HG02840 (cell line): Measurements from ENCODE around the gene SLC37A1.

Source experiments
- ATAC-seq: cut with Tn5 transposase; IDR thresholded peaks from one replicate; pipeline ENCODE4 v1.9.1; 2021; ENCODE audit warnings: mild to moderate bottlenecking, moderate library complexity, moderate number of reproducible peaks; ENCODE audit not compliant: unreplicated experiment, low FRiP score

SLC37A1 gene

DNA sequence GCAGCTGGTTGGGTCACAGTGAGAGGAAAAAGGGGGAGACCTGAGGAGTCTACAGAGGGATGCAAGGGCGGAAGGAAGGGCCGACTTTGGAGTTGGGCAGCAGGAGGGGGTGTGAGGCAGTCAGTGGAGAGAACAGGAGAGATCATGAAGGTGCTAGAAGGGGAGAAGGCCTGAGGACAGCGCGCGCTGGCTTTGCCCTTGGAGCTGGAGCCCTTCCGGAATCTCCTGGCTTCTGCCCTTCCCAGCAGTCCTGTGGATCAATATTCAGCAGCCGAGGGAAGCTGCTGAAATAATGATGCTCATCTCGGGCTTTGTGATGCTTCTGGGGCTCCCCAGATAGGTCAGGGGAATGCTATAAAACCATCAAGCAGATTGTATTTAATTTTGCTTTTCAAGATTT is 26.7 kb downstream of the SLC37A1 start:
- ATAC-seq: no peak

DNA sequence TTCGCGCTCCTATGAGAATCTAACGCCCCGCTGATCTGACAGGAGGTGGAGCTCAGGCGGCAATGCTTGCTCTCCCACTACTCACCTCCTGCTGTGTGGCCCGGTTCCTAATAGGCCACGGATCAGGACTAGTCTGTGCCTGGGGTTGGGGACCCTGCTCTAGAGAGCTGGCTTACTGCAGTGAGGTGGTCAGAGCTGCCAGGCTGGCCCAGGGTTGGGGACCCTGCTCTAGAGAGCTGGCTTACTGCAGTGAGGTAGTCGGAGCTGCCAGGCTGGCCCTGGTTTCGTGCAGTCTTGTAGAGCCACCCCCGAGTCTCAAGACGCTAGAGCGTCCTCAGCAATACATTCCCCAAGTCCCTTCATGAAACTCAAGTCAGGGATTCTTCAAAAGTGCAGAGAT is 27.5 kb downstream of the SLC37A1 start:
- ATAC-seq: no peak

DNA sequence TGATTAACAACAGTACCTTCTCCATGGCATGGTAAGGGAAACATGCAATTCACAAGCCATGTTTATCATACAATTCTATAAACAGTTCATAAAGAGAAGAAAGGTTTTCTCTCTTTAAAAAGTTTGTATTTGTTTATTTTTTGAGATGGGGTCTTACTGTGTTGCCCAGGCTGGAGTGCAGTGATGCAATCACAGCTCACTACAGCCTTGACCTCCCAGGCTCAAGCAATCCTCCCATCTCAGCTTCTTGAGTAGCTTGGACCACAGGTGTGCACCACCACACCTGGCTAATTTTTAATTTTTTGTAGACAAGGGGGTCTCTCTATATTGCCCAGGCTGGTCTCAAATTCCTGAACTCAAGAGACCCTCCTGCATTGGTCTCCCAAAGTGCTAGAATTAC is 28.0 kb downstream of the SLC37A1 start:
- no peak for ATAC-seq

DNA sequence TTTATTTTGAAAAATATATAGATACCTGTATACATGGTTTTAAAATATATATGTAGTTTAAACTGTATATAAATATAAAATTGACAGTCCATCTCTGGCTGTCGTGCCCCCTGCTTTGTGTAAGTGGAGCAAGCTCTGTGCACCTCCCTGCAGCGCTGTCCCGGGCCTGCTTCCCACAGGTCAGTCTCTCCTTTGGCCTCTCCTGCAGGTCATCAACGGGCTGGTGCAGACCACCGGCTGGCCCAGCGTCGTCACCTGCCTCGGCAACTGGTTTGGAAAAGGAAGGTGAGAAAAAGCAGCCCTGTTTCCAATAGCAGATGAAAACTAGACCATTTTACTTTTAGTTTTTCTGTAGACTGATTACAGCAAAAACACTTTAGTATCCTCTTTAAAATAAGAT is 28.5 kb downstream of the SLC37A1 start:
- ATAC-seq: no peak

DNA sequence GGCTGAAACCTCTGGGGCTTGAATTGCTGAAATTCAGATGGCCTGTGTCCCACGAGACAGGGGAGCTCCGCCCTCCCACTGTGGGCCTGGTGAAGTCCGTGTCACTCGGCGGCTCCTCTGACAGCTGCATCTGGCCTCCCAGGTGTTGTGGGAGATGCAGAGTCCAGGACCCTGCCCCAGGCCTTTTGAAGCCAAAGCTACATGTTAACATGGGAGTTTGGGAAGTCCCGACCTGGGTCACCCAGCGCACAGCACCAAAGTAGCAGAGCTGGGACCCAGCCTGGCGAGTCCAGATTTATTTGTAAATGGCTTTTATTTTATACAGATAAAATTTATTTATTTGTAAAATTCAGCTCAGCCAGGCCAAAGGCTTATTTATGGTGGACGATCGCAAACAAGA is 28.9 kb downstream of the SLC37A1 start:
- no peak for ATAC-seq

DNA sequence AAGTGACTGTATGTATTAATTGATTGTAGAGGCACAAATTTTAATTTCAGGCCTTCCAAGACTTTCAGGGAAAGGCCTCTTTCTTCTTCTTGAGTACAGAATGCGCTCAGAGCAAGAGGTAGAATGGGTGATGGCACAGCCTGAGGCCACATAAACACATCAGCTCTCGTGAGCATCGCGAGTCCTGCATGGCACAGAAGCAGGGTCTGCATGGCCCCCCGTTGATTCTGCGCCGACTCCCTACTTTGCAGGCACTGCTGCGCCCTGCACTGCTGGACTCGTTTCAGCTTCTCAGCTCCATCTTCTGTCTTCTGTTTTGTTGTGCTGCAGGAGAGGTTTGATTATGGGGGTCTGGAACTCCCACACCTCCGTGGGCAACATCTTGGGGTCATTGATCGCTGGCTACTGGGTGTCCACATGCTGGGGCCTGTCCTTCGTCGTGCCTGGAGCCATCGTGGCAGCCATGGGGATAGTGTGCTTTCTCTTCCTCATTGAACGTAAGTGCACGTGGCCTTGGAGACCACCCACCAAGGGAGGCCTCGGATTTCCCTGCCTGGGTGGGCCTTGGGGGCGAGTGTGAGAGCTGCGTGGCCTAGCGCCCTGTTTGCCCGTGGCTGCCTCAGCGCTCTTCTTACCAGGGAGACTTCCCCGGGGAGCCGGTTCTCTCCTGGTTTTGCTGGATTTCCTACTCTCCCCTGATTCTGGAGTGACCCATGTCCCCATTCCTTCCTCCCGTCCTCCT is 29.6 kb downstream of the SLC37A1 start:
- ATAC-seq: no peak

DNA sequence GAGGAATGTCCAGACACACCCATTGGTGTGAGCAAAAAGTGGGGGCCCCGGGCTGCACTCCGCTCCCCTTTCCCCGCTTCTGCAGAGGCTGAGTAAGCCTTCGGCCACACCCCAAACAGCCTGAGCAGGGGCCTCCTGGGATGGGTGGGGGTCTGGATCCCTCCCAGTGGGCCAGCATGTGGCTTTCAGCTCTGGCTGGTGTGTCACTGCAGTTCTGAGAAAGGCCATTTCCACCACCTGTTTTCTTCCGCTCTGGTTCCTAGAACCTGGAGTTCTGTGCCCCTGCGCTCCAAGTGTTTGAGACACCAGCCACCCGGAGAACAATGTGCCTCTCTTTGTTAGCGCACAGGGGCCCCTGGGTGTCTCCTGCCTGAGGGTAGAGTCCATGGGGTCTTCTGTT is 30.9 kb downstream of the SLC37A1 start:
- no peak for ATAC-seq

DNA sequence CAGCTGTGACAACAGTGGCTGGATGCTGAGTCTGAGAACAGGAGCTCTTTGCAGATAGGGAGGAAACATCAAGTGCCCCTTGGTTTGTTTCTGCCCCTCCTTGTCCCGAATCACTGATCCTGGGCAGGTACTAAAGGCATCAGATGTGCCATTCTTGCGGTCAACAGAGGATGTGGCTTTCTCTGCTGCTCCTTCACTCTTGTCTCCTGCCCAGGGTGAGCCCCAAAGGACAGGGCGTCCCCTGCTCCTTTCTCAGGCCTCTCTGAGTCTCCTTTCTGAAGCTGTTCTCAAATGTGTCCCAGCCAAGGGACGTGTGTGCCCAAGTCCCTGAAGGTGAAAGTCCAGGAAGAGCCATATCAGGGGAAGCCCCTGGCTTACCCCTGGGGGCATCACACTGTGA is 31.7 kb downstream of the SLC37A1 start:
- no peak for ATAC-seq

DNA sequence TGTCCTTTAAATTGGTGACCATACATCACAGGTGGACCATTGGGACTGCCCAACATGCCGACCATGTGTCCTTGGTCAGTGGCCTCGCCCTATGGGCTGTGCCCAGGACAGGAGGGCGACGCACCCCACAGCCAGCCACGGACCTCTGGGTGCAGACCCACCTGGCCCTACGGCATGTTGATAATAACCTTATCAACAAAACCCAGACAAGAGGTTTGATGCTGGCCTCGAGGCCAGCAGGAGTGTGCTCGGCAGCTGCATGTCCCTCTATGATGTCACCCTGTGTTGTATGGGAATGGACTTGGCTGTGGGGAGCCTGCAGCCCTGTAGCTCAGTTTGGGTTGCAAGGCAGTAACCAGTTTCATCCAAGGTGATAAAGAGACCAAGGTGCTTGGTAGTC is 32.1 kb downstream of the SLC37A1 start:
- ATAC-seq: no peak

DNA sequence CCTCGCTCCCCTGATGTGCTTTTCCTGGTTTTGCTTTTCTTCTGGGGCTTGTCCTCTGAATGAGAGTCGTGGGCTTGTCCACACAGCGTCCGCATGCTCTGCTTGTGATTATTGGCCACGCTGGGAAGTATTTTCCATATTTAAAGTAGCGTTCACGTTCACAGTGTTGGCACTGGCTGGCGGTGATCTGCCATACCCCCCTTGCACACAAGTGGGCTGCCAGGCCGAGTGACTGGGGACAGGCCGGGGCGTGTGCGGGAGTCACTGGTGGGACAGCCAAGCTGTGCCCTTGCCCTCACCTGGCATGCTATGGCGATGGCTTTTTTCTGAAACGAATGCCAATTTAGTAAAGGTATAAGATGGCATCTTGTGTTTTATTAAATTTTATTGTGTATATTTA is 32.8 kb downstream of the SLC37A1 start:
- no peak for ATAC-seq

DNA sequence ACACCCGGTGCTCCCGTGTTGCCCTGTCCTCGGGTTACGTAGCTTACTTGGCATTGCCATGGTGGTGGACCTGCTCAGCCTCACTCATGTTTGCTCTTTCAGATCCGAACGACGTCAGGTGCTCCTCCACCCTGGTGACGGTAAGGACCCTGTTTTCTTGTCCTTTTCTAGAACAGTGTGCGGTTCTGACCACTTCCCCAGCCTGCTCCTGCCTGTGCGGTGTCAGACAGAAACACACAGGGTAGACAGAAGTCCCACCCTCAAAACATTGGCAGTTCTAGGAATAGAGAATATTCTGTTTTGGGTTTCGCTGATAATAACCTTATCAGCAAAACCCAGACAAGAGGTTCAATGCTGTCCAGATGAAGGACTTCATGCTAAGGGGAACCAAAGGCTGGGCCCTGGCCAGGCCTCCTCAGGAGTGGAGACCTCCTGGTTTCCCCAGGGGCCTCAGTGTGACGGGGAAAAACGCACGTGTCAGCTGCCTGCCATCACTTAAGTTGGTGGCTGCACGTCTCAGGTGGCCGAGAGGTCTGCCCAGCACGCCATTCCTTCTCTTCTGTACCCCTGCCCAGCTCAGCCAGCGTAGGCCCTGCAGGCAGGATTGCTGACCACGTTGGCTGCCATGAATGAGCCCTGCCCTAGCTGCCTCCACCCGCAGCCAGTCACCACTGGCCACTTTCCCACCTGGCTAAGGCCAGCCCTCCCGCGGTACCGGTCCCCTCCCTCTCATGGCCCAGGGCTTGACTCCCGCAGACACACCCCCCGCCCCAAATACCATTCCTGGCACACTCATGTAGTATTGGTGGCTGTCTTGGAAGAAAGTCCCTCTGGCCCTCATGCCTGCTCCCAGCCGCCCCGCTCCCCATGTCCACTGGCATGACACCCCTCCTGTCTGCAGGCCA is 33.6 kb downstream of the SLC37A1 start:
- no peak for ATAC-seq

DNA sequence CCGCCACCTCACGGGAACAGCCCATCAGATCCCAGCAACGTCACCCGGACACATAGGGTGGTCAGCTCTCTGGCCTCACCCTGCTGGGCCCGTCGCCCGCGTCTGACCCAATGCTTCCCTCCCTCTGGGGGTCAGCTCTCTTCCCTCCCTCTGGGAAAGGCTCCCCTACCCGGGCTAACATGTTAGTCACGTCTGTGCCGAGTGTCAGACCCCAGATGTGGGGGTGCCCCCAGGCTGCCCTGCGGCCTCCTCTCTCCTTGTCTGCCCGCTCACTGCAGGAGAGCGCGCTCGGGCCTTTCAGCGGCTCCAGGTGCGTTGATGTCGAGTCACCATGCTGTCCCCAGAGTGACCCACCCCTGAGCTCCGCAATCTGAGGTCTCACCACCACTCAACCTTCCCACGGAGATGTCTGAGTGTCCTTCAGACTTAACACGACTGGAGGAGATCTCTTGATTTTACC is 34.3 kb downstream of the SLC37A1 start:
- ATAC-seq: no peak

DNA sequence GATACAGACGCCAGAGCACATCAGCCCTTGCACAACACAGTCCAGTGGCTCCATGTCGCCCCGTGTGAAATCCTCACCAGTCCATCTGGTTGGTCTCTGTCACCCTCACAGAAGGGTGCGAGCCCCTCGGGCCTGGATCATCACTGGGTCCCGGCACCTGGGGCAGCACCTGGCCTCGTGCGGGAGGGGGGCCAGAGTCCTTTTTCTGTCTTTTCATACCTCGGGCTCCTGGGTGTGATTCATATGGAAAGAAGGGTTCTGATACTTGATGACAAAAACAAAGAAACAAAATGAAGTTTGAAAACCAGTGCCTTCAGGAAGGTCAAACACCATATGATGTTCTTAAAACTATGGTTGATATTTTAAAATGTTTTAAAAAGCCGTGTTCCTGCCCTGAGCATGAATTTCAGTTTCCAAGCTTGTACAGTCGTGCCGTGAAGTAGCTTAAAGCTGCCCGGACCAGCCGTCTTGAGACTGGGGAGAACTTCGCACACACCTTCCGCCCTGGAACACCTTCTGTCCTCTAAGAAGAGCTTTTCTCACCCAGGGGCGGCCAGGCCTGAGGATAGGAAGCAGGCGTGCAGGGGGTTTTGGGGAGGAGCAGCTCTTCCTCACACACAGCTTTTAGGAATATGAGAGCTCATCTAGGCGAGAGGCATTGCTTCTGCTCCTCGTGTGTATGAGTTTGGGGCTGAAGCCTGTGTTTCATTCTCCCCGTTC is 35.2 kb downstream of the SLC37A1 start:
- ATAC-seq: no peak

DNA sequence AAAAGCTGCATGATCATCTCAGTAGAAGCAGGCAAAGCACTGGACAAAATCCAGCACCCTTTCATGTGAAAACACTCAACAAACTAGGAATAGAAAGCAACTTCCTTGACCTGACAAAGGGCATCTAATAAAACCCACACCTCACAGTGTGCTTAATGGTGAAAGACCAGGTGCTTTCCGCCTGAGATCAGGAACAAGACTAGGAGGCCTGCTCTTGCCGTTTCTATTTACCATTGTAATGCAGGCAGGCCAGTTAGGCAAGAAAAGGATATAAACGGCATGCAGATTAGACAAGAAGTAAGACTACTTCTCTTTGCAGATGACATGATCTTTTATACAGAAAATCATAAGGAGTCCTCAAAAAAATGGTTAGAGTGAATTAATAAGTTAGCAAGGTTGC is 37.2 kb downstream of the SLC37A1 start:
- ATAC-seq: no peak

DNA sequence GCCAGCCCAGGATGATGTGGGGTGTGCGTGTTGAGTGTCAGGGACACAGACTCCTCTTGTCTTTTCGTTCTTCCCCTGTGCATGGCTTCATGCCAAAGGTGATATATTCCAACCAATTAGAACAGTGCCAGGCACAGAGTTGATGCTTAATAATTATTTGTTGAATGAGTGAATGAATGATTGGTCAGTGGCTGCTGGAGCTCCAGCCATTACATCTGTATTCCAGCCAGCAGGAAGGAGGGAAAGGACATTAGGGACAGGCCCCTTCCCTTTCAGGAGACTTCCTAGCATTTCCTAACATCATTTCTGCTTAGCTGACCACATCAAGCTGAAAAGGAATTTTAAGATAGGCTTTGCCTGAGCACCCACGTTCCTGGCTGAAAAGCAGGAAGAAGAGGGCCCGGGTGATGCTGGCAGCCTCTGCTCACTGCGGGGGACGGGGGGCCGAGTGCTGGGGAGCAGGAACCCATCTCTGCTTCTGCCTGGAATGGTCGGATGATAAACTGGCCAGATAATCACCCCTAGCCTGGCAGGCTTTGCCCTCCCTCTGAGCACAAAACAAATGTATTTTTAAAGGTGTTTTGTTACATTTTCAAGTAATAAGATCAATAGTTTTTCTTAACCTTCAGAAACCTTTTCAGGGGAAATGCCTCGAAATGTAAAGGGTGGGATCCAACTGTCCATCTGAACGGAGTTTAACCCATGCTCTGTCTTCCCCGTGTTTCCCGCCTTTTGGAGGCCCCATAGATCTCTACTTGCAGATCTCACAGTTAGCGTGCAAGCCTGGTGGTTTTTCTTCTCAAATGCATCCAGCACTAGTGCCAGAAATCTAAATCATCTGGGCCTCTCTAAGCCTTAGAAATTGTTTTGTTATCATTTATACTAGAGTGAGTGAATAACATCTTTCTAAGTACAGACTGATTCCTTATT is 39.0 kb downstream of the SLC37A1 start:
- ATAC-seq: no peak

DNA sequence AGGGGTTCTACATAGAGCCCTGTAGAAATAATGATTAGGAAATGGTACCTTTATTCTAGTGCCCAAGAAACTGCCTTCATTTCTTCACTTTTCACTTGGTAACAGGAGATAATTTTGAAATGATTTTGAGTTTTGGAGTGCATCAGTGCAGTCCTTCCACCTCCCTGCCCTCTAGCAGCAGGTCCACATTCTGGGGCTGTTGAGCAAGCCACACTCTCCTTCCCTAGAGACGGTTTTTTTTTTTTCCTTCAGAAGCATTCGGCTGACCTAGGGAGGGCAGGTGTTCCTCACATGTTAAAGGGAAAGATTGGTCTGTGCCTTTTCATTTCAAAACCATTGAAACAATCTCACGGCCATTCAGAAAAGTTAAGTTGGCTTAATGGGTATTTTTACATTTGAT is 39.8 kb downstream of the SLC37A1 start:
- no peak for ATAC-seq

DNA sequence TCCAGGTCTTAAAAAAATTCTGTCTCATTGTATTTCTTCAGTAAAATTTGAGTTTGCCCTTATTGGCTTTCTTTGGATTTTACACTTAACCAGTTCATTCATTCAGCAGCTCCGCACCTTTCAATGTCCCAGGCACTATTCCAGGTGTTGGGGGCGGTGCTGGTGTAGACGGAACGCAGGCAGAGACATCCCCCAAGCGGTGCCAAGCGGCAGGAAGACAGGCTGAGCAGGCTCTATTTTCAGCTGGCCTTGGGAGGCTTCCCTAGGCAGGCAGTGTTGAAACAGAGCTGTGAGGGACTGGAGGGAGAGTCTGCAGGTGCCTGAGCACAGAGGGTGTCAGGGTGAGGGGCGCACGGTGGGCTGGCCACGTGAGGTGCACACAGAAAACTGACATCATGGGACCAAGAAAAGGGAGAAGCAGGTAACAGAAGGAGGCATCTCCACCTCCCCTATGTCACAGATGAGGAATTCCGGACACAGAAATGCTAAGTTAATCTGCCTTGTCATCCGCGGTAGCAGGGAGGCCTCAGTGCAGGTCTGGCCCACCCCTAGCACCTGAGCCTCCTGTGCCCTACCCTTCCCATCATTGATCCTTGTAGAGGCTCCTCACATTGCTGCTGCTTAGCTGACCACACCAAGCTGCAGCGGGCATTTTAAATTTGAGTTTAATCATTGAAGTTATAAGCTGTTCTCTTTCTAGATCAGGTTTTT is 40.8 kb downstream of the SLC37A1 start:
- ATAC-seq: no peak

DNA sequence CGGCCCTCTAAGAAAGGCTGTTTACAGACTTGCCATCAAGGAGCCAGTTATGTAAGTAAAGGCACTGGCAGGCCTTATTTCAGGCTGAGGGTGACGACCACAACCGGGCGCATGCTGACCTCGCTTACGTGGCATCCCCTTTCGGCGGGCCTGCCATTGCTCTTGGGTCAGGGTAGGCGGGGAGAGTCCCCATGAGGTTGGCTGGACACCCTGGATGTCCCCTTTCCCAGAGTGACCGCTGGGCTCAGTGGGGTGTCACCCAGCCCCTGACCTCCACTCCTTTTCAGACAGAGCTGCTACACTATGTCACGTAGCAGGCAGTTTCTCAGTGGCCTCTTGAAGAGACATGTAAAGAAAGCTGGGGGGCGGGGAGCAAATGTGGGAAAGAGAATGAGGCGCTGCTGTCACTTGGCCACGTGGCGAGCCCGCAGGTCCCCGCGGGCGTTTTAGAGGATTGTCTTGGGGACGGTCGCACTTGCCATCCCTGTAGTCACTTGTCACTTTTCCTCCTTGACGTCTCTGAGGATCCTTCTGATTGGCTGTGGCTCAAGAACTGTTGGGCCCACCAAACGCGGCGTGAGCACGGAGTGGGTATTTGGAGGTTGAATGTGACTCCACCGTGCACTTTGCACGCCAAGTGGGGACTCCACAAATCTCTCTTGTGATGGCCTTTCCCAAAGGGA is 42.2 kb downstream of the SLC37A1 start:
- no peak for ATAC-seq

DNA sequence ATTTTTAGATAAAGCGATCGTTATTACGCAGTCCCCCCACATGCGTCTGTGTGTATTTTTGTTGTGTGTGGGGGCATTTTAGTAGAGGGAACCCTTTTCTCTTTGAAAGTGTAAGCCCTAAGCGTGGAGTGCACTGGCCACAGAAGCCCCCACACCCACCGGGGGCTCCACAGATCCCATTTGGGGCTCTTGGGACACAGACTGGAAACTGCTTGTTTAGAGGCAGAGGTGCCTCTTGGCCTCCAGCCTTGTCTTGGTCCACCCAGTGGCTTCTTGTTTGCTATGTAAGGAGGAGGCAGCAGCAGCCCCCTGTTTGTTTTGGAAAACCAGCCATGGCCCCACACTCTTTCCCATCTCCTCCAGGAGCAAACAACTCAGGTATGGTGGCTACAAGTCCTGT is 42.8 kb downstream of the SLC37A1 start:
- no peak for ATAC-seq
